ENCODE results near the gene GRIK2.

GRIK2 gene

DNA sequence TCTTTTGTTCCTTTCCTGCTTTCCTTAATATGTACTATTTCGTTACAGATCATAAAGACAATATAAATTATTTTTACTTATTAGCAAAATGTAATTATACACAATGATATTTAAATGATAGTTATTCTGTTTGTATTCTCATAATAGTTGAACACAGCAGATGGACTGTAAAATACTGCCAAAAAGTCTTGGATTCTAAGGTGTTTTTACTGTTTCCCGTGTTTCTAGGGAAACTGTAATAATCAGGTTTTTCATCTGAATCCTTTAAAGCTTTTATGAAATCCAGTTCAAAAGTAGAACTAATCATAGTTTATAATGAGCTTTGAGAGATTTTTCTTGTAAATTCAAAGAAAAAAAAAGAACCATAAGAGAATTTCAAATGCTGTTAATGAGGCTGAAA lies 148.4 kb downstream of the GRIK2 start:
- DNase-seq, result no peak

DNA sequence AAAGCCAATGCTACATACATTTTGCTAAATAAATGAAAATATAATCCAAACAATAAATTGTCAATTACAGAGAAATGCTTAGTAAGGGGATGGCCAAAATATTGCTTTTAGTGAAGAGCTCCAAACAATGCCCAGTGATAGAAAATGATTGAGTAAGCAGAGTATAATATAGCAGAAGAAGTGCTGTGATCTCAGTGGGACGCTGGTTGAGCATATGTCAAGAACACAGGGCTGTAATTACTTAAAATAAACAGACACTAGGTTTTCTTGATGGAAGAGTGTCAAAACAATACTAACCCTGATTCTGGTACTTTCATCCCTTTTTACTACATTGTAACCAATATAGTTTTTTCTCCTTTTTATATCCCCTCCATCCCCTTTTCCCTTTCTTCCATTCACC lies 150.3 kb downstream of the GRIK2 start:
- DNase-seq, result no peak

DNA sequence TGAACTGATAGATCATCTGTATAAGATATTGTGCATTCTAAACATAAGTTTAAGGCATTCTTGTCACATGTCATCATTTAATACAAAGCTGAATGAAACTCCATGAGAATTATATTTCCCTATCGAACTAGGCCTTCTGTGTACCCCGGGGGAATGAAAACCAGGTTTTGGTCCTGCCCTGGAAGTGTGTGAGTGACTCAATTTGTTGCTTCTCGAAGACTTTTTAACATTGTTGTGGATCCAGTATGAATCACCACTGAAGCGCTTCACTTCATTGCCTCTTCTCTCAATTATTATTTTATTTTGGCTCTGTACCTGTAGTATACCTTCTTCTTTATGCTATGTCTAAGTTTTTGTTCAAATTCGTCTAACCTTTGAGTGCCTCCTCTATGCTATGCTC lies 150.8 kb downstream of the GRIK2 start:
- DNase-seq, result no peak

DNA sequence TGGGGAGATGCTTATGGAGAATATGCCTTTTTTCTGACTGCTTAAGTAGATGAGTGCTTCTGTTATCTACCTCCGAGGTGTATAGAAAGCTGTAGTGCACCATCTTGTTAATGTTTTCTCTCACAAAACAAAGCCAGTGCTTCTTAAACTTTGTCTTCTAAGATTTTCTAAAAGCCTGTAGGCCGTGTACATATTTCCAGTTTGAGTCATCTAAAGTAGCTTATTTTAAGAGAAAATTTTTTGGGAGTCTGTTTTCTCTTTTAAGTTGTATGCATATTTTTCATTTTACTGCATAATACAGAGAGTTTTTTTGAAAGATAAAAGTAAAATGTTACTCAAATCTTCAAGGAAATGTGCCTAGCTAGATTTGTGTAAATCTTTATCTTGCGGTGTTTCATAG lies 151.7 kb downstream of the GRIK2 start:
- DNase-seq, result no peak

DNA sequence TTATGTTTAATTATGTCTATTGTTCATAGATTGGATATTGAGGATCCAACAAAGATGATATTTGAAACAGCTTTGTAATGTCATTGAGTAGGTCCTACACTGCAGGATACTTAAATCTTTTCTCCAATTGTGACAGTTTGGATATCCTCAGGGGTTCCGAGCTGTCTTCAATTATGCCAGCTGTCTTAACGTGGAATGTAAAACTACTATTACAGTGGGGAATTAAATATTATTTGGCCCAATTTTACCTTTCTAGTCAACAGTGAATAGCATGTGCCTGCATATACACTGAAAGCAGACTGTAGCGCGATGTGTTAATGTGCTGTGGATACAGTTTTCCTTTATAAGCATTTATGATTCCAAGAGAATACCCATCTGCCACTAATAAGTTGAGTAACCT lies 156.9 kb downstream of the GRIK2 start:
- no peak for DNase-seq

DNA sequence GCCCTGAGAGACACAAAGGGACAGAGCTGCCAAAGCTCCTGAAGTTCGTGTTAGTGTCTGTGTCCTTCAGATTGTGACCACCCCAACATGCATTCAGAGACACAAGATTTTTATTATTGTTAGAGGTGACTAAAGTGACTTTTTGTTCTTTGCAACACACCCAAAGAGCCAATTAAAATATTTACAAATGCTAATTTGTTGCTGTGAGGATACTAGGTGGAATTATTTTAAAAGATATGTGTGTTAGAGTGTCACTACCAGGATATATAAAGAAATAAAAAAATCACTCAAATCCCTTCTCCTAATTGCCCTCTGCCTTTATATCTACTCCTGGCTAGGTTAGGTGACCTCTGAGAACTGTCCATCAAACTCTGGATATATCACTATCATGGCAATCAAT lies 160.7 kb downstream of the GRIK2 start:
- DNase-seq, result no peak

DNA sequence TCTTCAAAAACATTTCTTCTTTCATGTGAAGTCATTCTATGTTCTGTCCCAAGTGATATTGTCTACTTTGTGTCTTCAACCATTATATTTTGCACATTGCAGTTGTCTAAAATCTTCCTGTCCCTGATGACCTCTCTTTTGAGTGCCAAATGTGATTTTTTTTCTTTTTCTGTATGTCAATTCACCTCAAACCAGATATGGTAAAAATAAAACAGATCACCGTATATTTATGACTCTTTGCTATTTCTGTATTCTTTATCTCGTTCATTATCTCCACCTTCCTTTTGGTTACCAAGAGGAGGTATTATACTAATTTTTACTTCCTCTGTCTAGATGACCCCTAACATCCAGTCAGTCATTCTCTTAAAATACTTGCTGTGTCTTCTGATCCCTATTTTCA lies 165.2 kb downstream of the GRIK2 start:
- no peak for DNase-seq

DNA sequence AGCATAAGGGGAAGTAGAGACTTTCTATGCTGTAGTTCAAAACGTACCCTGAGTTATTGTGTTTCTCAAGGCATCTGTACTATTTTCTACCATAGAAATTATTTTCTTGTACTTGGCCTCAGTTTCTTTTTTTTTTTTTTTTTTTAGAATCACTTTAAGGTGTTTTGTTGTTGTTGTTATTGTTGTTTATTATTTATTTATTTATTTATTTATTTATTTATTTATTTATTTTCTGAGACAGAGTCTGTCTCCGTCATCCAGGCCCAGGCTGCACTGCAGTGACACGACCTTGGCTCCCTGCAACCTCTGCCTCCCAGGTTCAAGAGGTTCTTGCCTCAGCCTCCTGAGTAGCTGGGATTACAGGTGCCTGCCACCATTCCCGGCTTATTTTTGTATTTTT lies 179.1 kb downstream of the GRIK2 start:
- no peak for DNase-seq

DNA sequence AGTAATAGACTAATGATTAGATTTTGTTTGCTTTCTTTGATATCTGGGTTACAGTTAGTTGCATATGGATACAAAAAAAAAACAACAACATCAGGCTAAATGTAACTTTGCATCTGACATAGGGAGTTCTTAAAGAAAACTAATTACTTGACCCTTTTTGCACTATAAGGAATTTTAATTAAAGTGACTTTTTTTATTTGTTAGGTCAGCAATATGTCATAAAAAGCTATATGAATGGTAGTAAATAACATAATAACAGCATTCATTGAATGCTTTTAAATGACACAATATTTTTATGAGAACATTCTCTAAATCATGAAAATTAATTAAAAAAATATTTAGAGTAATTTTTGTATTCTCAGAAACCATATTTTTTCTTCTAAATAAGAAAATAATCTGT lies 183.6 kb downstream of the GRIK2 start:
- no peak for DNase-seq

DNA sequence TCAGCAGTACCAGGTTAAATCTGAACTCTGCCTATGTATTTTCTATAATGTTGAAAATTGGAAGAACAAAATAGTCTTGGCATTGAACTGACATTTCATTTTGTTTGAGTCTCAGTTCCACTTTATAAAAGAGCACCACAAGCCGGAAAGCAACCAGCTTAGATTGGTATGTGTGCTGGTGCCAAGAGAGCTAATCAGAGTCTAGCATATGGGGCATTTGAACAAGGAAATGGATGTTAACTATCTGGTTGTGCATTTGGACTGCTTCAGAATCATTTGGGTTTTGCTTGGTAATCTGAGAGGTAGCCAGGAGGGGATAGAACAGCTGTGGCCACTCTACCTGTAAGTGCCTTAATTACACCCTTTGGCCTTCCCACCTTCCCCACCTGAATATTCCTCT lies 184.8 kb downstream of the GRIK2 start:
- no peak for DNase-seq

DNA sequence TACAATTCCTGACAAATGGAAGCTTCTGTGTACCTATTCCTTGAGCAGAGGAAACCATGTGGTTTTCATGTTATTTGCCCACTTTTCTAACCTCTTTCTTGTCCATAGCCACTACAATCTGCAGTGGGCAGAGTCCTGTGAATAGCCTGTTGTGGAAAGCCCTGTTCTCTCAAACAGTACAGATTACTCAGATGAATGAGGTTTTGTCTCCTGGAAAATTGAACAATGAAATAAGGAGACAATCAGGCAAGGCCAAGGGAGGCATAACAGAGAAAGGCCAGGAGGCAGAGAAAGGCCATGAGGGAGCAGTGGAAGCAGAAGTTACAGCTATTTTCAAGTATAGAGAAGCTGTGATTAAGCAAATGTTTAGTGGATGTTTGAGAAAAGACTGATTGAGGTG lies 189.3 kb downstream of the GRIK2 start:
- DNase-seq, result no peak

DNA sequence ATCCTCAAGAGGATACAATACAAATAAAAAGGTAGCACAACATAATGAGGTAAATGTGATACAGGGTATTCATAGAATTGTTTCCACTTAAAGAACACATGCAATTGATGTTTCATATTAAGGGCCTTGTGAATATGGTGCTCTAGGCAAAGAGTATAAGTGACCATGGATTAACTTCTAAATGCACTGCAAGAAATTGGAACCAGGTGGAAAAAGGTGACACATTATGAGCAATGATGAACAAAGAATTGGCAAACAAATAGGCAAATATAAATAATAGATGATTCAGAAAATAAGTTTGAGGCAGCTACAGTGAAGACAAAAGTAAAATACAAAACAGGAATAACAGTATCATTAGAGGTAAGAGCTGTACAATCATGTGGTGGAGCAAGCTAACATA lies 192.0 kb downstream of the GRIK2 start:
- no peak for DNase-seq

DNA sequence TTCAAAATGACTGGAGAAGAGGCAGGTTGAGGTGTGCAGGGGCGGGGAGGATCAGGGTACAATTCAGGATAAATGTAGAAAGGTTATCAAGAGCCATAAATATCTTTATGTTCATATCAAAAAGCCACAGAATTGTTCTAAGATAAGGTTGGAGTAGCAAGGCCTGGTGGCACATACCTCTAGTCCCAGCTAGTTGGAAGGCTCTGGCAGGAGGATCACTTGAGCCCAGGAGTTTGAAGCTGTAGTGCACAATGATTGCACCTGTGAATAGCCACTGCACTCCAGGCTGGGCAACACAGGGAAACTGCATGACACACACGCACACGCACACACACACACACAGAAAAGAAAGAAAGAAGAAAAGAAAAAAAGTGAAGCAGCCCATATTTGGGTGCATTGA lies 194.8 kb downstream of the GRIK2 start:
- DNase-seq, result no peak

DNA sequence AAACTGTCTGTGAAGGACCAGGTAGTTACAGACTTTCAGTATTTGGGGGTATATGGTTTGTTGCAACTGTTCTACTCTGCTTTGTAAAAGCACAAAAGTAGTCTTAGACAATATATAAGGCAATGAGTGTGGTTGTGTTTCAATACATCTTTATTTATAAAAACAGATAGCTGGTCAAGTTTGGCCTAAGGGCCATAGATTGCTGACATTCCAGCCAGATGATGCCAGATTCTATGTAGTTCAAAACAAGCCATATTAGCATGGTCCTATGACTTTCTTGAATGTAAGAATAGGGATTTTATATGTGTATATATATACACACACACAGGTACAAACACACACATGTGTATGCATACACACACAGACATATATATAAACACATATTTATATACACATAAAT lies 201.8 kb downstream of the GRIK2 start:
- no peak for DNase-seq

DNA sequence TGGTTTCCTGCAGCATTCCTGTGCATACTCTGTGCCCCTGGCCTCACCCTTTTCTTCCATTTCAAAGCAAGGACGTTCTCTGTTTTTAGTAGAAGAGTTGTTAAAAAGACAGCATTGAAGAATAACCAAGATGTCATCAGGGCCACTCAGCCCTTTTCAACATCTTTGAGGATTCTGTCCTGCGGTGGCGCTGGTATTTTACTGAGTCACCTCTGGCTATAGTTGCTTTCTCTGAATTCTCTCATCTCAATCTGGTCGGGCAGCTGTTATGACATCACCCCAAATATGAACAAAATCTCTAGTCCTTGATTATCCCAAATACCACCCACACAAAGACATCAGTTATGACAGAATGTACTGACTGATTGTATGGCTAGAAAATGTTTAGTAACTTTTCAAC lies 204.2 kb downstream of the GRIK2 start:
- DNase-seq, result peak; percentile 70

DNA sequence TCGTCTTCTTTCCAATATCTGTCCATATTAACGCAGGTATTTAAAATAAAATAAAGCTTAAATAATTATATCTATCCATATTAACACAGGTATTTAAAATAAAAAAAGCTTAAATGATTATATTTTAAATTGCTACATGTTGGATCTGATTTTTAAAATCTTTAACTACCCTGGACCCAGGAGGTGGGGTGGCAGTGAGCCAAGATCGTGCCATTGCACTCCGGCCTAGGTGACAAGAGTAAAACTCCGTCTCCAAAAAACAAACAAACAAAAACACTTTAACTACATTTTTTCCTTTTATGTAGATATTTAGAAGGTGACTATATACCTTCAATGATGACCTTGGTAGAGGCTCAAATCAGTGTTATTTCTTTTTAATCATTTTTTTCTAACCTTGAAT lies 211.9 kb downstream of the GRIK2 start:
- DNase-seq, result no peak

DNA sequence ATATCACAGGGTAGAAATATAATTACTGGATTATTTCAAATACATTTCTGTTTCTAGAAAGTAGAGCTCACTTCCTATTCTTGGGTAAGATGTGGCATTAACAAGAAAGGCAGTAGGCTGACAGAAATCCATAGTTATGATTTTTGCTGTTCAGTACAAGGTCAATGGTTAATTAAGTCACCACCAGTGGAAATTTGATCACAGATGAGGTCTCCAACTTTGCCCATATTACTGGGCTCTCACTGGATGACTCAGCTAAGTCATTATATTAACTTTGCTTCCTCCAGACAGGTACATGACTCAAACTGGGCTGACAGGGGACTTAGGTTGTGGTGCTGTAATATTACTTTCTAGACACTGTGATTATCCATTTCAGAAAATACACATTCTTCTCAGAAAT lies 212.4 kb downstream of the GRIK2 start:
- no peak for DNase-seq

DNA sequence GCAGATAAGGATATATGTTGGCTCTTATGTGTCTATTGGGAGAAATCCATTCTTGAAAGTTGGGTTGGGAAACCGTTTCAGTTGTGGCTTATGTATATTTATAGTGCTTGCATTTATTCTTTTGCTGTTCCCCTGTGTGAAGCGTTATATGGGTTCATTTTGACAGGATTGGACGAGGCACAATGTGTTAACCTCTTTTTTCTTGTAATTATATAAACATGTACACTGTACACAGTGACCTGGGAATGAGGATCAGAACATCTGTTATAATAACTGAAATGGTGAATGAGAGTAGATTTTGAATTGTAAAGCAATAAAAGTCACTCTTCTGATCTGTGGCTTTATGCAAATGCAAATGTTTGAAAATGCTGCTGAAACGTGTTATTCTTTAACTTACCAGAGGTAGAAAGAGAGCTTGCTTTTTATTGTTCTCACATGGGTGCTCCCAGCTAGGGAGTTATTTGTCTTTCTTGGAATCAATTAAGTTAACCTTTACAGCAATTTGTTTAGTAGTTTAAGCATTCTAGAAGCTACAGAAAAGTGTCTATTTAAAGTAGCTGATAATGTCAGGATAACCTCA lies 213.7 kb downstream of the GRIK2 start:
- DNase-seq, result no peak

DNA sequence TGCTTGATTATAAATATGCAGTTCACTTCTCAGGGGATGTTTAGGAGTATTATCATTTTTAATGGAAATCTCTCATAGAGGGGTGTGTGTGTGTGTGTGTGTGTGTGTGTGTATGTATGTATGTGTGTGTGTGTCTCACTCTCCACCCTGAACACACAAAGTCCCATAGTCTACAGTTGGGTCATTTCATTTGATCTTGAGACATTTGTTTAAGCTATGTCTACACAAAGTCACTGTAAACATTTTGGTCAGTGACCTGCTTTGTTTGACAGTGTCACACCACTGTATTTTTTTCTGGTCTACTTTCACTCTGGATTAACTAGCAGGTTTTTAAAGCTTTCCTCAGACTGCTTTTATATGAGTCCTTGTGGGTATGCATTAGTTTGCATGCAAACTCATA lies 215.2 kb downstream of the GRIK2 start:
- no peak for DNase-seq

DNA sequence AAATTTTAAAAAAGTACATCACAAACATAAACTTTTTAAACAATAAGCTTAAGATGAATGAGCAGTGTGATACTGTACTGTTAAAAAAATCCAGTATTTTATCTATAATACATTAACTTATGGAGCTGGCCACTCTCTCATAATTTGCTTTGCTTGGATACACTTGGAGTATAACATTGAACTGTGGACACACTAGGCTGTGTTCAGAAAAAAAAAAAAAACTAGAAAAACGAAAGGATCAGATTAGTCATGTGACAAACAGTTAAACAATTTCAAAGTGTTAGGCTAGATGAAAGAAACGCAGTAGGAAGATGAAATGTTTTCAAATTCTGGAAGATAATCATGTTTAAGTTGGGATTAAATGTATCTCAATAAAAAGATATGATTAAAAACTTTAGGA lies 220.0 kb downstream of the GRIK2 start:
- DNase-seq, result no peak

DNA sequence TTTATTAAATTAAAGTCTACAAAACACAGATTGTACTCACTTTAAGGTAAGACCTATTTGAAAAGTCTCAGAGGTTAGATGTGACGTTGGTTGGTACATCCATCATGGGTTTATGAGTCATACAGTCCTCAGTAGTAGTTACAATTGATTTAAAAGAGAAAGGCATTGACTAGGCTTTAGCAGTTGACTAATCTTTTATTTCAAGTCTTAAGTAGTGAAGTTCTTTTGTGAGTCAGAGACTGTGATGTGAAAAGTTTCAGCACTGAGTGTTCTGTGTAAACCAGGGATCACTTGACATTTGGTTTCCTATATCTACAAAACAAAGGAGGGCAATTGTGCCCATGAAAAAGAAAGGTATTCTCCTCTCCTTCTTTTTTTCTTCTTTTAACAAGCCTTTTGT lies 221.3 kb downstream of the GRIK2 start:
- no peak for DNase-seq

DNA sequence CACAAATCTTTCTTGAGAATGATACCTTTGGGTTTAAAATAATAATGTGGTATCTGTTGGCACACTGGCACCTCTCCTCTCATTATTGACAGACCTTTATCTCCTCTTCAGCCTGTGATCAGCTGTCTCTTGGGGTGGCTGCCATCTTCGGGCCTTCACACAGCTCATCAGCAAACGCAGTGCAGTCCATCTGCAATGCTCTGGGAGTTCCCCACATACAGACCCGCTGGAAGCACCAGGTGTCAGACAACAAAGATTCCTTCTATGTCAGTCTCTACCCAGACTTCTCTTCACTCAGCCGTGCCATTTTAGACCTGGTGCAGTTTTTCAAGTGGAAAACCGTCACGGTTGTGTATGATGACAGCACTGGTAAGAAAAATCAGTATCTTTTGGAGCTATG lies 232.8 kb downstream of the GRIK2 start:
- DNase-seq, result peak; percentile 50

DNA sequence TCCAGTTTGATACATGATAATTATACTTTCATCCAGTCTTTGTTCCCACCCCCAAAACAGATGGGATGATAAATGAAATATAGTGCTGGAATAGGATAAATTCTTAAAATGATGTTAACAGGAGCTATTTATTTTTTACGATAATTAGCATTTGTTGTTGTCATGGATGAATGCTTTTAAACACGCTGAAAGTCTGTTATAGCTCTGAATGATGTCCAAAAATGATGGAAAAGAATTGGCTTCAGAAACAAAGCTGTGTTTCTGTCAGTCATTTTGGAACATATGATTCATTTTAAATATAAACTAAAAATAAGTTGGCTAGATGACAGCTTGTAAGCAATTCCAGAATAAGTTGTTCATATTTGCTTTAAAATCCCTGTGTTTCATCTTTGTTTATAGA lies 237.4 kb downstream of the GRIK2 start:
- DNase-seq, result no peak

DNA sequence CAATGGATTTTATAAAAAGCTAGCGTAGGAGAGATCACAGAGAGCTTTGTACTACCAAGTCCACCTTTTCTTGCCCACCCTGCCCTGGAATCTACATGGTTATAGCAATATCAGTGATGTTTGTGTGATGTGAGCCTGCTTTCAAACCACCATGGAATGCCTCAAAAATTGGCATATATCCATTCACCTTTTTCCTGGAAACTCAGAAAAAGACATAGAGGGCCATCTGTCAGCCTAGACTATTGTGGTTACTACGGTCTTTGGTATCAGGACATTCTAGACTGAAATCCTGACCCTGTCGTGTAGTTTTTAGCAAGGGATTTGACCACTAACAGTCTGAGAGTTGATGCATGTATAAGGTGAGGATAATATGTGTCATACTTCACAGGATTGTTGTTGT lies 239.6 kb downstream of the GRIK2 start:
- no peak for DNase-seq

DNA sequence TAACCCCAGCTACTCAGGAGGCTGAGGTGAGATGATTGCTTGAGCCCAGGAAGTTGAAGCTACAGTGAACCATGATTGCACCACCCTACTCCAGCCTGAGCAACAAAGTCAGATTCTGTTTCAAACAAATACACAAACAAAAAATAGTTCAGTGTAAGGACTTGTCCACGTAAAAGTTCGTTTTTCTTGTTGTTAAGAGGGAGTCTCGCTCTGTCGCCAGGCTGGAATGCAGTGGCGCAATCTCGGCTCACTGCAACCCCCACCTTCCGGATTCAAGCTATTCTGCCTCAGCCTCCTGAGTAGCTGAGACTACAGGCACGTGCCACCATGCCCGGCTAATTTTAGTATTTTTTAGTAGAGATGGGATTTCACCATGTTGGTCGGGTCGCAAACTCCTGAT lies 245.4 kb downstream of the GRIK2 start:
- DNase-seq, result peak; percentile 63

DNA sequence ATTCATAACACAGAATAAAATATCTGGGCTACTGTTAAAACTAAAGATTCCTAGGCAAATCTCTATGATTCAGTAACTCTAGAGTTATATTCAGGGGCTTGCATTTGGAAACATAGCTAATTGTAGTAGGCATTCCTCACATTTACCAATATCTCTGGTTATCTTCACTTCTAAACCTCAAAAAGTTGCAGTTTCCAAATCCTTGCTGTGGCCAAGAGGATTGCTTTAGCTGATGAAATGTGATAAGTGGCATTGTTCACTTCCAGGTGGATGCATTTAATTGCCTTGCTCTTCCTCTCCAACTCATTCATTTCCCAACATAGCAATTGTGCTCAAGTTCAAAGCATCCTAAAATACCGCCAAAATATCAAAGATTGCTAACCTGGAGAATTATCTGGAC lies 246.6 kb downstream of the GRIK2 start:
- no peak for DNase-seq
